ENCODE data around the gene KDM4C.

GRCh38 chr9:7139886-7140285, 382.1 kb downstream of the KDM4C start:
- TF ChIP-seq POLR2A (IDR thresholded peaks at IDR 0.05; ENCODE audit: insufficient read depth in 1 of 2, low read depth in 2 of 2, low read length in 2 of 2) (no peak), WIZ (CRISPR knock-in tag; IDR thresholded peaks at IDR 0.05) (no peak)
